Neuronal stem cell (in vitro differentiated cells): ENCODE data around the gene SLC16A12.

Experiments
- DNase-seq: peaks from one replicate; pipeline ENCODE4 v3.0.0-alpha.2; 2013; ENCODE audit warnings: low spot score
- H2AFZ ChIP-seq: one replicate; pipeline ENCODE4 v1.6.1; 2013; ENCODE audit warnings: mild to moderate bottlenecking, low read length, inconsistent platforms
- H2AK5ac ChIP-seq: 2 replicates; pipeline ENCODE4 v1.6.1; 2013; ENCODE audit warnings: low read depth, mild to moderate bottlenecking, inconsistent platforms, low read length, moderate library complexity, mixed read lengths
- H2BK120ac ChIP-seq: 2 replicates; pipeline ENCODE4 v1.6.1; 2013; ENCODE audit warnings: low read depth, mild to moderate bottlenecking, inconsistent platforms, low read length, moderate library complexity, mixed read lengths
- H2BK12ac ChIP-seq: one replicate; pipeline ENCODE4 v1.6.1; 2013; ENCODE audit warnings: low read length, inconsistent platforms
- H2BK15ac ChIP-seq: 2 replicates; pipeline ENCODE4 v1.6.1; 2013; ENCODE audit warnings: mild to moderate bottlenecking, low read length, inconsistent platforms, mixed read lengths
- H2BK5ac ChIP-seq: one replicate; pipeline ENCODE4 v1.6.1; 2013; ENCODE audit warnings: inconsistent platforms, mild to moderate bottlenecking, low read length, moderate library complexity
- H3K14ac ChIP-seq: one replicate; pipeline ENCODE4 v1.6.1; 2013; ENCODE audit warnings: low read length, inconsistent platforms
- H3K18ac ChIP-seq: 2 replicates; pipeline ENCODE4 v1.6.1; 2013; ENCODE audit warnings: low read length, inconsistent platforms
- H3K23ac ChIP-seq: 2 replicates; pipeline ENCODE4 v1.6.1; 2013; ENCODE audit warnings: low read depth, mild to moderate bottlenecking, mixed read lengths, low read length, inconsistent platforms; ENCODE audit not compliant: poor library complexity
- H3K27ac ChIP-seq: replicated peaks from 3 replicates; pipeline ENCODE4 v1.5.1; 2013; ENCODE audit warnings: low read length, inconsistent platforms
- H3K27me3 ChIP-seq, 3 experiments: 2 replicates each; pipeline ENCODE4 v1.6.1; 2013; ENCODE audit warnings: low read length in 3 of 3, mild to moderate bottlenecking in 2 of 3, inconsistent platforms in 1 of 3, low read depth in 1 of 3, mixed read lengths in 1 of 3, moderate library complexity in 1 of 3; ENCODE audit not compliant: control insufficient read depth in 3 of 3, insufficient read depth in 3 of 3
- H3K36me3 ChIP-seq, 2 donors: replicated peaks in 1 of 2; 2 replicates each; pipeline ENCODE4 v1.6.1; 2013; ENCODE audit warnings: low read length in 2 of 2; ENCODE audit not compliant: control insufficient read depth in 2 of 2, insufficient read depth in 2 of 2
- H3K4ac ChIP-seq: 2 replicates; pipeline ENCODE4 v1.6.1; 2013; ENCODE audit warnings: inconsistent platforms, mild to moderate bottlenecking, low read length, moderate library complexity
- H3K4me1 ChIP-seq, 2 donors: 1 replicate in 1 of 2; 2 replicates in 1 of 2; pipeline ENCODE4 v1.6.1; 2013; ENCODE audit warnings: low read length in 2 of 2, low read depth in 1 of 2; ENCODE audit not compliant: control insufficient read depth in 2 of 2, insufficient read depth in 1 of 2
- H3K4me2 ChIP-seq: one replicate; pipeline ENCODE4 v1.6.1; 2013; ENCODE audit warnings: mild to moderate bottlenecking, low read length, inconsistent platforms; ENCODE audit not compliant: insufficient read depth, poor library complexity, severe bottlenecking
- H3K4me3 ChIP-seq, 2 donors: 2 replicates each; pipeline ENCODE4 v1.5.1; 2013; ENCODE audit warnings: low read length in 2 of 2, mild to moderate bottlenecking in 2 of 2, inconsistent platforms in 1 of 2, moderate library complexity in 1 of 2
- H3K79me1 ChIP-seq: one replicate; pipeline ENCODE4 v1.6.1; 2013; ENCODE audit warnings: low read depth, mild to moderate bottlenecking, inconsistent platforms, low read length, moderate library complexity
- H3K9ac ChIP-seq: one replicate; pipeline ENCODE4 v1.6.1; 2013; ENCODE audit warnings: mild to moderate bottlenecking, low read depth, low read length, inconsistent platforms; ENCODE audit not compliant: poor library complexity
- H3K9me3 ChIP-seq, 2 donors: replicated peaks in 1 of 2; 2 replicates each; pipeline versions ENCODE3 to v1.6.1; 2013; ENCODE audit warnings: low read length in 2 of 2, mild to moderate bottlenecking in 2 of 2, inconsistent platforms in 1 of 2, low read depth in 1 of 2, mixed read lengths in 1 of 2, moderate library complexity in 1 of 2; ENCODE audit not compliant: control insufficient read depth in 2 of 2, insufficient read depth in 1 of 2
- H4K8ac ChIP-seq: one replicate; pipeline ENCODE4 v1.6.1; 2013; ENCODE audit warnings: low read depth, mild to moderate bottlenecking, inconsistent platforms, low read length, moderate library complexity
- H4K91ac ChIP-seq: one replicate; pipeline ENCODE4 v1.6.1; 2013; ENCODE audit warnings: low read length, low read depth, mild to moderate bottlenecking, inconsistent platforms; ENCODE audit not compliant: poor library complexity
- WGBS, 2 donors: extraction: QIAGEN DNeasy Blood & Tissue Kit; methylation state at CpG; one replicate each; pipeline ENCODE4 v1.1.7; 2013; ENCODE audit warnings: missing lambda C conversion rate in 2 of 2, mixed read lengths in 1 of 2; ENCODE audit not compliant: insufficient read length in 2 of 2, insufficient replicate concordance in 1 of 2; ENCODE audit errors: extremely low coverage in 2 of 2; 5-methylcytosine and 5-hydroxymethylcytosine counted together

SLC16A12 gene

DNA sequence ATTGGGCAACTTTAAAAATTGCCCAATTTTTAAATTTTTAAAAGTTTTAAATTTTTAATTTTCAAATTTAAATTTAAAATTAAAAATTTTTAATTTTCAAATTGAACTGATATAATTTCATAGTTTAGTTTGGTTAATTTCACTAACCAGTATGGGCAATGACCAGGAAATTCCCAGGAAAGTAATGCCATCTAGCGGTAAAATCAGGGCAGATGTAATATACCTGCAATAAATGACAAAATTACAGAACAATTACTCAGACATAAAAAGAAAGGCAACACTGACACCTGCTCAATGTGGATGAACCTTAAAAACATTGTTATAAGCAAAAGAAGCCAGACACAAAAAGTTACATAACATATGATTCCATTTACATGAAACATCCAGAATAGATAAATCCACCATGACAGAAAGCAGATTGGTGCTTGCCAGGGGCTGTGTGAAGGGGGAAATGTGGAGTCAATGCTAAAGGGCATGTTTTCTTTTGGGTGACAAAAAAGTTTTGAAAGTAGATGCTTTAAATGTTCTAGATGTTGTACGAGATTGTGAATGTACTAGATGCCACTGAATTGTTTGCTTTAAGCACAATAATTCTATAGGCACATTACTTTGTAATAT is 28.6 kb upstream of the SLC16A12 start:
- H4K8ac ChIP-seq: no peak overlapping the region
- no peak overlapping the region for H3K18ac ChIP-seq
- peaks cover 0 to 17% (median 0%) of the 10 kb centered on the region in 3 experiments for H3K27me3 ChIP-seq
- no CpG with 5 or more reads among the region's 2 CpGs for WGBS, 2 donors
- no peaks in the 10 kb centered on the region for H3K79me1 ChIP-seq
- H3K4ac ChIP-seq: no peak overlapping the region
- no peak overlapping the region for H2BK5ac ChIP-seq
- no peak overlapping the region for H3K14ac ChIP-seq
- H3K27ac ChIP-seq: no peak overlapping the region
- H3K23ac ChIP-seq: no peak overlapping the region
- no peak overlapping the region for H3K9ac ChIP-seq
- H3K9me3 ChIP-seq: no peaks in the 10 kb centered on the region
- no peak overlapping the region for H2AK5ac ChIP-seq
- H3K36me3 ChIP-seq: no peaks in the 10 kb centered on the region
- H2BK120ac ChIP-seq: no peak overlapping the region
- no peak overlapping the region for H4K91ac ChIP-seq
- no peak overlapping the region for H3K4me2 ChIP-seq
- peak; percentile 15 for DNase-seq
- H3K4me1 ChIP-seq: no peaks in the 10 kb centered on the region
- no peak overlapping the region for H2AFZ ChIP-seq
- no peak overlapping the region for H3K4me3 ChIP-seq
- H2BK12ac ChIP-seq: no peak overlapping the region
- no peak overlapping the region for H2BK15ac ChIP-seq

DNA sequence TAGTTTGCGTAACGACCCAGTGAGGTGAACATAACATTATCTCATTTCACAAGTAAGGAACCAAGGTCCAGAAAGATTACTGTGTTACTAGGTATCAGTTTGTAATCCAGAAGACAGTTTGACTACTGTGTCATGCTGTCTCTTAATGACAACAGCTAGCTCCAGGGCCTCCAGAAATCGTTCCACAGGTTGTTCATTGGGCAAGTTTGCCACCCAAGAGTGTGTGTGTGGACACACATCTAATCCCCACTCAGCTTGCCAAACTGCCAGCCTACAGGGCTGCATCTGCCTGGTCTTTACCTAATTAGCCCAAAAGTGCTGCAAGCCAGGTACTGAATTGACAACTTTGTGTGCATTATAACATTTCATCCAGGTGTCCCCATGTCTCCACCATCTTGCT is 27.9 kb upstream of the SLC16A12 start:
- Histone ChIP-seq H3K27ac (no peak overlapping the region), H3K14ac (no peak overlapping the region), H3K79me1 (no peaks in the 10 kb centered on the region), H2BK15ac (no peak overlapping the region), H3K4me2 (no peak overlapping the region), H2BK5ac (no peak overlapping the region), H3K4ac (no peak overlapping the region), H3K9me3 (no peaks in the 10 kb centered on the region), H2AFZ (no peak overlapping the region), H4K91ac (no peak overlapping the region), H3K18ac (peak overlapping the region; percentile 18), H3K4me1 (no peaks in the 10 kb centered on the region), H3K9ac (no peak overlapping the region), H3K27me3 (peaks cover 0 to 17% (median 0%) of the 10 kb centered on the region in 3 experiments), H2AK5ac (no peak overlapping the region), H2BK12ac (no peak overlapping the region), H4K8ac (no peak overlapping the region), H3K4me3 (no peak overlapping the region), H2BK120ac (no peak overlapping the region), H3K23ac (no peak overlapping the region), H3K36me3 (no peaks in the 10 kb centered on the region)
- no CpG with 5 or more reads among the region's 3 CpGs for WGBS, 2 donors
- DNase-seq: no peak

DNA sequence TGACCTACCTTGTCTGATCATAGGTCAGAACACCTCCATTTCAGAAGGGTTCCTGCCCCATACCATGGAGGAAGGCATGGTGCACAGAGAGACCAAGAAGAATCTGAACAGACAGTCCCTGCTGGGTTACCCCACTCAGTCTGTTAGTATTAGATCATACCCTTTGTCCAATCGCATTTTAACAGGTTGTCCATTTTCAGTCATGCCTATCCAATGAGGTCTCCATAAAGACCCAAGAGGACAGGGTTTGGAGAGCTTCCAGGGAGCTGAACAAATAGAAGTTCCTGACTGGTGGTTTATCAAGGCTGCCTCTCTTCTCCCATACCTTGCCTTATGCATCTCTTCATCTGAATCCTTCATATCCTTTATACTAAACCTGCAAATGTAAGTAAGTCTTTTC is 21.2 kb upstream of the SLC16A12 start:
- no peak overlapping the region for H2BK15ac ChIP-seq
- H4K8ac ChIP-seq: no peak overlapping the region
- no peak for DNase-seq
- H2BK120ac ChIP-seq: no peak overlapping the region
- no peaks in the 10 kb centered on the region for H3K79me1 ChIP-seq
- H3K9ac ChIP-seq: no peak overlapping the region
- H2BK5ac ChIP-seq: no peak overlapping the region
- no peak overlapping the region for H3K4me2 ChIP-seq
- H3K23ac ChIP-seq: no peak overlapping the region
- no peak overlapping the region for H2AFZ ChIP-seq
- no peak overlapping the region for H2BK12ac ChIP-seq
- H3K27me3 ChIP-seq: peaks cover 0 to 4% (median 0%) of the 10 kb centered on the region in 3 experiments
- H3K18ac ChIP-seq: no peak overlapping the region
- no peak overlapping the region for H3K4ac ChIP-seq
- no peak overlapping the region for H4K91ac ChIP-seq
- H3K14ac ChIP-seq: no peak overlapping the region
- no peak overlapping the region for H3K27ac ChIP-seq
- no peak overlapping the region for H3K4me3 ChIP-seq
- H2AK5ac ChIP-seq: no peak overlapping the region
- no peaks in the 10 kb centered on the region for H3K4me1 ChIP-seq
- H3K36me3 ChIP-seq: no peaks in the 10 kb centered on the region
- no CpG with 5 or more reads among the region's 1 CpG for WGBS, 2 donors
- no peaks in the 10 kb centered on the region for H3K9me3 ChIP-seq

DNA sequence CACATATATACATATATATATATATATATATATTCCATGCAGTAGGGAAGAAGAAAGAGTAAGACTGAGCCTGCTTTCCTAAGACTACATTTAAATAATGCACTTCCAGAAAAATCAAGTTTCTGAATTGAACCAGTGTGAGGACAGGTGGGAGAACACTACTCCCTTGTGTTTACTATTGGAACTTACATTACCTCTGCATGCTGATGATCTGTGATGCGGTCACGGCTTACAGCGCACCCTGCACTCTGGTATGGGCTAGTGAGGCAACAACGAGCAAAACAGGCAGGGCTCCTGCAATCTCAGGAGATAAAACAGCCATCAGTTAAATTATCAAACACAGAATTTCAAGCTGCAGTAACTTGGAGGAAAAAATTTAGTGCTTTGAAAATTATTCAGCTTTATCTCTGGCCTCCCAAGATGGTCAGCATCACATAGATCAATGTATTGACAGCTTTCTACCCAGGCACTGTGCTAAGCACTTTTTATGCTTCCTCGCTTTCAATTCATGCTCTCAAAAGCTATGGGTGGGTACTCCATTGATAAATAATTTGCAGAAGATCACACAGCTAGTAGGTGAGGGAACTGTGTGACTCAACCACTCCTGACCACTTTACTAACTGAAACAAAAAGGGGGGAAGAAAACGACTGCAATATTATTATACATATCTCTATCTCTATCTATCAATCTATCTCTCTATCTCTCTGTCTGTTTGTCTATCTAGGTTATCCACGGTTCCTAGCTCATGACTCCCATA is 20.5 kb upstream of the SLC16A12 start:
- Histone ChIP-seq H2AK5ac (no peak overlapping the region), H3K9ac (no peak overlapping the region), H2BK15ac (no peak overlapping the region), H3K36me3 (no peaks in the 10 kb centered on the region), H2BK5ac (no peak overlapping the region), H3K4me3 (no peak overlapping the region), H3K23ac (no peak overlapping the region), H4K8ac (no peak overlapping the region), H3K4me1 (no peaks in the 10 kb centered on the region), H3K27ac (no peak overlapping the region), H3K79me1 (no peaks in the 10 kb centered on the region), H3K4ac (no peak overlapping the region), H2BK120ac (no peak overlapping the region), H2AFZ (no peak overlapping the region), H3K9me3 (no peaks in the 10 kb centered on the region), H2BK12ac (no peak overlapping the region), H3K18ac (no peak overlapping the region), H3K4me2 (no peak overlapping the region), H3K27me3 (peaks cover 0 to 4% (median 0%) of the 10 kb centered on the region in 3 experiments), H4K91ac (no peak overlapping the region), H3K14ac (no peak overlapping the region)
- no CpG with 5 or more reads among the region's 7 CpGs for WGBS, 2 donors
- no peak for DNase-seq
